Adipose tissue (tissue), 3 donors: Measurements from ENCODE around the gene SRD5A1. TPM values are rescaled to one million over a fixed set of nuclear protein-coding genes. Genes with fewer than 3 reads are reported as not detected.

Source experiments
- H3K27ac ChIP-seq: one replicate; pipeline ENCODE4 v1.5.1; 2013; ENCODE audit warnings: low read depth, low read length
- WGBS, 3 donors: extraction: QIAGEN DNeasy Blood & Tissue Kit; methylation state at CpG; one replicate each; pipeline ENCODE4 v1.1.7; 2013; 5-methylcytosine and 5-hydroxymethylcytosine counted together
- polyA plus RNA-seq, 3 donors: library from polyadenylated mRNA; stranded (reverse); fragments of 200-250 nt; gene quantifications; one replicate each; pipeline ENCODE4 v1.2.3, GENCODE V29; 2013
- donor health status: healthy with polysubstance abuse.
- donor health status: Bipolar disorder and iron deficiency.
- donor health status: healthy.

The SRD5A1 gene
- polyA plus RNA-seq, 3 donors: 1.8 to 6.0 (median 2.8) TPM

- WGBS, 3 donors: 76 to 83% (median 79%) methylated on average over 12 of the region's 12 CpGs
- H3K27ac ChIP-seq: no peak overlapping the region
These were observed 68.3 kb downstream of the SRD5A1 start for GRCh38 chr5:6701491-6701890.

- H3K27ac ChIP-seq: no peak overlapping the region
- WGBS, 3 donors: 94 to 98% (median 94%) methylated on average over 6 of the region's 6 CpGs
These were observed 69.4 kb downstream of the SRD5A1 start for GRCh38 chr5:6702633-6703032.

- WGBS, 3 donors: 59 to 84% (median 67%) methylated on average over 6 of the region's 6 CpGs
- no peak overlapping the region for H3K27ac ChIP-seq
These were observed 70.6 kb downstream of the SRD5A1 start for GRCh38 chr5:6703806-6704205.

- 43 to 50% (median 47%) methylated on average over 11 of the region's 11 CpGs for WGBS, 3 donors
- no peak overlapping the region for H3K27ac ChIP-seq
These were observed 71.2 kb downstream of the SRD5A1 start for GRCh38 chr5:6704361-6704851.

GRCh38 chr5:6705088-6705487 is 71.8 kb downstream of the SRD5A1 start:
- WGBS, 3 donors: 63 to 74% (median 68%) methylated on average over 6 of the region's 6 CpGs
- no peak overlapping the region for H3K27ac ChIP-seq

- 82 to 93% (median 83%) methylated on average over 5 of the region's 5 CpGs for WGBS, 3 donors
- no peak overlapping the region for H3K27ac ChIP-seq
These were observed 72.7 kb downstream of the SRD5A1 start for GRCh38 chr5:6705959-6706358.

GRCh38 chr5:6707852-6708251 is 74.6 kb downstream of the SRD5A1 start:
- H3K27ac ChIP-seq: no peak overlapping the region
- WGBS, 3 donors: 64 to 82% (median 76%) methylated on average over 6 of the region's 6 CpGs

GRCh38 chr5:6708814-6709213 is 75.6 kb downstream of the SRD5A1 start:
- 47 to 87% (median 52%) methylated on average over 1 of the region's 1 CpG for WGBS, 3 donors
- no peak overlapping the region for H3K27ac ChIP-seq

GRCh38 chr5:6710070-6710469 is 76.8 kb downstream of the SRD5A1 start:
- WGBS, 3 donors: 50 to 92% (median 85%) methylated on average over 5 of the region's 5 CpGs
- H3K27ac ChIP-seq: no peak overlapping the region

GRCh38 chr5:6710551-6711318 is 77.5 kb downstream of the SRD5A1 start:
- 80 to 88% (median 83%) methylated on average over 13 of the region's 13 CpGs for WGBS, 3 donors
- no peak overlapping the region for H3K27ac ChIP-seq

GRCh38 chr5:6711409-6712141 is 78.3 kb downstream of the SRD5A1 start:
- 39 to 41% (median 40%) methylated on average over 15 of the region's 15 CpGs for WGBS, 3 donors
- no peak overlapping the region for H3K27ac ChIP-seq

- peak overlapping the region; percentile 95 for H3K27ac ChIP-seq
- WGBS, 3 donors: 0 to 1% (median 0%) methylated on average over 36 of the region's 36 CpGs
These were observed 78.9 kb downstream of the SRD5A1 start for GRCh38 chr5:6712142-6712576.

- WGBS, 3 donors: 0 to 1% (median 0%) methylated on average over 61 to 85 of the region's 85 CpGs
- H3K27ac ChIP-seq: peak overlapping the region; percentile 95
These were observed 79.5 kb downstream of the SRD5A1 start for GRCh38 chr5:6712577-6713273.

- WGBS, 3 donors: 1% methylated on average over 52 to 140 of the region's 174 CpGs
- peak within 1 kb of the TSS; percentile 95 for H3K27ac ChIP-seq
These were observed 80.3 kb downstream of the SRD5A1 start, which contains the start of gene TENT4A for GRCh38 chr5:6713274-6714225. Gene TENT4A (plus strand): TSS chr5:6713432. CDS start chr5:6713984, 552 bp downstream.

- H3K27ac ChIP-seq: peak overlapping the region; percentile 35
- WGBS, 3 donors: 0 to 1% (median 1%) methylated on average over 80 to 99 of the region's 99 CpGs
These were observed 81.2 kb downstream of the SRD5A1 start for GRCh38 chr5:6714226-6715041.

GRCh38 chr5:6715271-6715670 is 82.0 kb downstream of the SRD5A1 start:
- no peak overlapping the region for H3K27ac ChIP-seq
- 52 to 62% (median 61%) methylated on average over 6 of the region's 6 CpGs for WGBS, 3 donors
